ENCODE results near the gene TRMU.

The TRMU gene

DNA sequence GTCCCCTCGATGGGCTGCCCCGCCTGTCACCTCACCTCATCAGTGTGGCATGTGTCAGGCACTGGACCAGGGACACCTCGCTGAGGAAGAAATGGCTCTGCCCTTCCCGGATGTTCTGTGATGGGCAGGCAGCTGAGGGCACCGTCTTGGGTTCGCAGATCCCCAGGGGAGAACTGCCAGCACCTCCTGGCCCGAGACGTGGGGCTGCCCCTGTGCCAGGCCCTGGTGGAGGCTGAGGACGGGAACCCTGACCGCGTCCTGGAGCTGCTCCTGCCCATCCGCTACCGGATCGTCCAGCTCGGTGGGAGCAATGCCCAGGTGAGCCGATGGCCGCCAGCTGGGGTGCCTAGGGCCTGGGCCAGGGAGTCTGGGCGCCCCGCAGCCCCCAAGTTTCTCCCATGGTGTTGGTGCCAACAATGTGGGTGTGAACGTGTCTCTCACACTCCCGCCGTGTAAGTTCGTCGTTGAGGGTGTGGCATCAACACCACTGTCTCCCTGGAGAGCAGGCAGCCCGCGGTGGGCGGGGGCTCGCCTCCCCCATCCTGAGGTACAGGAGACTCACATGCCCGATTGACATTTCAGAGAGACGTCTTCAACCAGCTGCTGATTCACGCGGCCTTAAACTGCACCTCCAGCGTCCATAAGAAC is 46.1 kb upstream of the TRMU start:
- peaks cover 14% of the 10 kb centered on the region for H3K36me3 ChIP-seq
- H3K4me3 ChIP-seq (ENCODE audit: low read depth, low read length) = no peak overlapping the region
- no peaks in the 10 kb centered on the region for H3K27me3 ChIP-seq (ENCODE audit: insufficient read depth, low read depth, severe bottlenecking)
- TF ChIP-seq, protein P1, sequence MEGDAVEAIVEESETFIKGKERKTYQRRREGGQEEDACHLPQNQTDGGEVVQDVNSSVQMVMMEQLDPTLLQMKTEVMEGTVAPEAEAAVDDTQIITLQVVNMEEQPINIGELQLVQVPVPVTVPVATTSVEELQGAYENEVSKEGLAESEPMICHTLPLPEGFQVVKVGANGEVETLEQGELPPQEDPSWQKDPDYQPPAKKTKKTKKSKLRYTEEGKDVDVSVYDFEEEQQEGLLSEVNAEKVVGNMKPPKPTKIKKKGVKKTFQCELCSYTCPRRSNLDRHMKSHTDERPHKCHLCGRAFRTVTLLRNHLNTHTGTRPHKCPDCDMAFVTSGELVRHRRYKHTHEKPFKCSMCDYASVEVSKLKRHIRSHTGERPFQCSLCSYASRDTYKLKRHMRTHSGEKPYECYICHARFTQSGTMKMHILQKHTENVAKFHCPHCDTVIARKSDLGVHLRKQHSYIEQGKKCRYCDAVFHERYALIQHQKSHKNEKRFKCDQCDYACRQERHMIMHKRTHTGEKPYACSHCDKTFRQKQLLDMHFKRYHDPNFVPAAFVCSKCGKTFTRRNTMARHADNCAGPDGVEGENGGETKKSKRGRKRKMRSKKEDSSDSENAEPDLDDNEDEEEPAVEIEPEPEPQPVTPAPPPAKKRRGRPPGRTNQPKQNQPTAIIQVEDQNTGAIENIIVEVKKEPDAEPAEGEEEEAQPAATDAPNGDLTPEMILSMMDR (IDR thresholded peaks at IDR 0.05; ENCODE audit: low read depth, low read length) = no peak
- no peaks in the 10 kb centered on the region for H3K9me3 ChIP-seq (ENCODE audit: severe bottlenecking)
- no peak for DNase-seq
- H3K27ac ChIP-seq = no peak overlapping the region

DNA sequence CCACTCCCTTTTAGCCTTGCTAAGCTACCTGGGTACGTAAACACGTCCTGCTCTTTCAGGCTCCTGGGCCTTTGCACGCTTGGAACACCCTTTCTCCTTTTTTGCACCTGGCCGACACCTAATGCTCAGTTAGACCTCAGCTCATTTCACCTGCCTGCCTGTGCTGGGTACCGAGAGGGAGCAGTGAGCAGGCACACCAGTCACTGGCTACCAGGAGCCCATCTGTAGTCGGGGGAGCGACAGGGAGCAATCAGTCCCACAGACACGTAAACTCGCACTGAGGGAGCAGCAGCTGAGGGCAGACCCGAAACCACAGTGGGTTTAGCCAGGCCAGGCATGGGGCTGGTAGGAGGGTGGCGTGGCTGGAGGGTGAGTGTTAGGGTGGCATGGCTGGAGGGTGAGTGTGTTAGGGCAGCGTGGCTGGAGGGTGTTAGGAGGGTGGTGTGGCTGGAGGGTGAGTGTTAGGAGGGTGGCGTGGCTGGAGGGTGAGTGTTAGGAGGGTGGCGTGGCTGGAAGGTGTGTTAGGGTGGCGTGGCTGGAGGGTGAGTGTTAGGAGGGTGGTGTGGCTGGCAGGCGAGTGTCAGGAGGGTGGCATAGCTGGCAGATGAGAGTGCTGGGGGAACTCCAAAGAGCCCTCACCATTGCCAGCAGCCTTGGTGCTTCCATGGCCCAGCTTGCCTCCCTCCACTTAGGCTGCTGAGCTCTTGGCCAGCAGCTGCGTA is 45.2 kb upstream of the TRMU start:
- no peaks in the 10 kb centered on the region for H3K27me3 ChIP-seq (ENCODE audit: insufficient read depth, low read depth, severe bottlenecking)
- no peak overlapping the region for H3K4me3 ChIP-seq (ENCODE audit: low read depth, low read length)
- TF ChIP-seq, protein P1 (IDR thresholded peaks at IDR 0.05; ENCODE audit: low read depth, low read length) = no peak
- DNase-seq = no peak
- H3K36me3 ChIP-seq = peaks cover 11% of the 10 kb centered on the region
- H3K9me3 ChIP-seq (ENCODE audit: severe bottlenecking) = no peaks in the 10 kb centered on the region
- no peak overlapping the region for H3K27ac ChIP-seq

DNA sequence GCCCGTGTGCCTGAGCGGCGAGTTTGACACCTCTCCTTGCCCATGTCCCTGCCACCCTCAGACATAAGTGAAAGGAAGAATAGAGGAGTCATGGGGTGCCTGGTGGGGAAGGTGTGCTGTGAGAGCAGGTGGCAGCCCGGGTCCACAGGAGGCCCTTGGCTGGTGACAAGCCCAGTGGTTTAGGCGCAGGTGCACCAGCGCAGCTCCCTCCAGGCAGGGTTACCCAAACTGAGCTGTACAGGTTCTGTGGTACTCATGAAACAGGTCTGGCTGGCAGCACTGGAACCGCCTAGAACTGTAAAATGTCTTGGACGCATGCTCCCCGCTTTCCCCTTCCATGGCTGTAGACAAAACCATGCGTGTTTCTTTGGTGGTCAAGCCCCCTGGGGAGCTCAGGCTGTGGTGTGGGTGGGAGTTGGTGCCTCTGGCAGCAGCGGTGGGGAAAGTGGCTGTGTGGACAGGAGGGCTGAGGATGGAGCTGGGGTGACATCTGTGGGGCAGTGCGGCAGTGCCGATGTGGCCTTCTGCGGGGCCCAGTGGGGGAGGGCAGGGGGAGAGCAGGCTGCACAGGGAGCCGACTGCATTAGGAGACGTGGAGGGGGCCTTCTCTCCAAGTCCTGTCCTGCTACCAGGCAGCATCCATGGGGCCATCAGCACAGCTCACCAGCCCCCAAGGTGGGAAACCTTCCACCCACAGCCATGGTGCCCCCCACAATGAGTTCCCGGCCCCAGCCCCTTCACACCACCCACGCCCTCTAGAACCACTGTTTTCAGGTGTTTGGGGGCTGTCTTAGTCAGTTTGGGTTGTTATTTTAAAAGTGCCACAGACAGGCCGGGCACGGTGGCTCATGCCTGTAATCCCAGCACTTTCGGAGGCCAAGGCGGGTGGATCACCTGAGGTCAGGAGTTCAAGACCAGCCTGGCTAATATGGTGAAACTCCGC is 44.4 kb upstream of the TRMU start:
- H3K27ac ChIP-seq = no peak overlapping the region
- TF ChIP-seq, protein P1 (IDR thresholded peaks at IDR 0.05; ENCODE audit: low read depth, low read length) = no peak
- peaks cover 10% of the 10 kb centered on the region for H3K36me3 ChIP-seq
- H3K9me3 ChIP-seq (ENCODE audit: severe bottlenecking) = no peaks in the 10 kb centered on the region
- no peaks in the 10 kb centered on the region for H3K27me3 ChIP-seq (ENCODE audit: insufficient read depth, low read depth, severe bottlenecking)
- no peak for DNase-seq
- H3K4me3 ChIP-seq (ENCODE audit: low read depth, low read length) = no peak overlapping the region

DNA sequence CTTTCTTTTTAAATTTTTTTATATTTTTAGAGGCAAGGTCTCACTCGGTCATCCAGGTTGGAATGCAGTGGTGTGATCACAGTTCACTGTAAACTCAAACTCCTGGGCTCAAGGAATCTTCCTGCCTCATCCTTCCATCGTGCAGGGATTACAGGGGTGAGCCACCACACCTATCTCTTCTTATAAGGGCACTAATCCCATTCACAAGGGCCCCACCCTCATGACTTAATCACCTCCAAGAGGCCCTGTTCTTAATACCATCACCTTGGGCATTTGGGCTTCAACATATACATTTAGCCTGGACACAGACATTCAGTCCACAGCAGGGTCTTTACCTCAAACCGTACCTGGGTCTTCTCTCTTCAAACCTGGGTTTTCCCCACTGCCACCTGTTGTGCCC is 43.3 kb upstream of the TRMU start:
- peaks cover 10% of the 10 kb centered on the region for H3K36me3 ChIP-seq
- no peak for DNase-seq
- no peak overlapping the region for H3K4me3 ChIP-seq (ENCODE audit: low read depth, low read length)
- no peaks in the 10 kb centered on the region for H3K27me3 ChIP-seq (ENCODE audit: insufficient read depth, low read depth, severe bottlenecking)
- H3K27ac ChIP-seq = no peak overlapping the region
- H3K9me3 ChIP-seq (ENCODE audit: severe bottlenecking) = no peaks in the 10 kb centered on the region
- TF ChIP-seq, protein P1 (IDR thresholded peaks at IDR 0.05; ENCODE audit: low read depth, low read length) = no peak

DNA sequence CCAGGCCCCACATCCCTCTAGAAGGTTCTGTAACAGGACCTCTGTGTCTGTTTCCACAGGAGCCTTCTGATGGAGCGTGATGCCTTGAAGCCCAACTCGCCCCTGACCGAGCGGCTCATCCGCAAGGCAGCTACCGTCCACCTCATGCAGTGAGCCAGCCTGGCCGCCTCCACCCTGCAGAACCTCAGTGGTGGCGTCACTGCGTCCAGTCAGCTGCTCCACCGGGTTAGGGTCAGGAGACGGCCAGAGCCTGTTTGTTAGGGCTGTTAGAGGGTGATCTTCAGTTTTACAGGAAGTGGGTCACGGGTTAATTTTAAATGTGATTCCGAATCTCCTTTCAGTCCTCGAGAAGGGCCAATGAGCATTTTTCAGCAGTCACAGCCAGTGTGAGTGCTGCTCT is 42.8 kb upstream of the TRMU start:
- TF ChIP-seq, protein P1 (IDR thresholded peaks at IDR 0.05; ENCODE audit: low read depth, low read length) = no peak
- H3K4me3 ChIP-seq (ENCODE audit: low read depth, low read length) = no peak overlapping the region
- no peak overlapping the region for H3K27ac ChIP-seq
- DNase-seq = no peak
- no peaks in the 10 kb centered on the region for H3K27me3 ChIP-seq (ENCODE audit: insufficient read depth, low read depth, severe bottlenecking)
- H3K9me3 ChIP-seq (ENCODE audit: severe bottlenecking) = no peaks in the 10 kb centered on the region
- peaks cover 13% of the 10 kb centered on the region for H3K36me3 ChIP-seq

All from WERI-Rb-1 (cell line).